K562 (cell line): ENCODE measurements around the gene RAB14. TPM values are rescaled to one million over a fixed set of nuclear protein-coding genes. Genes with fewer than 3 reads are reported as not detected.
A peak's percentile ranks its signal among the peaks of the same experiment; 100 is the strongest.

Experiments
- CC2D1A ChIP-seq: fragments of 450-650 bp; IDR thresholded peaks from 2 replicates; pipeline ENCODE4 v1.6.1; 2017; ENCODE audit warnings: mild to moderate bottlenecking
- ERF ChIP-seq: fragments of 450-650 bp; formaldehyde crosslinking; IDR thresholded peaks from 2 replicates; pipeline ENCODE4 v1.4.0; 2020; ENCODE audit warnings: mild to moderate bottlenecking, mixed read lengths
- FOXP1 ChIP-seq: sonication (generic); formaldehyde crosslinking; IDR thresholded peaks from 2 replicates; pipeline ENCODE4 v1.8.0; 2022; ENCODE audit warnings: mild to moderate bottlenecking, missing genetic modification reagents
- HDAC6 ChIP-seq: IDR thresholded peaks from 2 replicates; pipeline ENCODE4 v1.6.1; 2012; ENCODE audit warnings: low read depth, mild to moderate bottlenecking, control low read depth, inconsistent platforms, low read length, moderate library complexity
- JUN ChIP-seq, 2 experiments: sonication (generic) in 1 of 2; formaldehyde crosslinking in 1 of 2; IDR thresholded peaks; 2 replicates each; pipeline versions ENCODE4 v1.6.1 to v1.8.0; 2012 to 2022; ENCODE audit warnings: borderline replicate concordance in 2 of 2, mild to moderate bottlenecking in 2 of 2, improper control_type of control experiment in 1 of 2, low read depth in 1 of 2, low read length in 1 of 2, missing genetic modification reagents in 1 of 2
- KLF16 ChIP-seq: IDR thresholded peaks from 2 replicates; pipeline ENCODE4 v1.6.1; 2016; ENCODE audit warnings: antibody characterized with exemption
- NFIC ChIP-seq: fragments of 450-650 bp; IDR thresholded peaks from 2 replicates; pipeline ENCODE4 v1.6.1; 2017; ENCODE audit warnings: mild to moderate bottlenecking, inconsistent platforms
- NONO ChIP-seq, 2 experiments: fragments of 200-400 bp in 1 of 2; fragments of 450-650 bp in 1 of 2; formaldehyde crosslinking in 1 of 2; IDR thresholded peaks; 2 replicates each; pipeline ENCODE4 v1.6.1; 2017; ENCODE audit warnings: low read depth in 2 of 2, mild to moderate bottlenecking in 2 of 2, moderate library complexity in 2 of 2, low read length in 1 of 2
- PRPF4 ChIP-seq: fragments of 200-400 bp; formaldehyde crosslinking; IDR thresholded peaks from one replicate; pipeline ENCODE4 v1.6.1; 2017; ENCODE audit warnings: low read length, low read depth, mild to moderate bottlenecking; ENCODE audit not compliant: insufficient read depth, poor library complexity, severe bottlenecking
- PTBP1 ChIP-seq: fragments of 200-400 bp; formaldehyde crosslinking; IDR thresholded peaks from 2 replicates; pipeline ENCODE4 v1.6.1; 2017; ENCODE audit warnings: low read depth, low read length
- RAD21 ChIP-seq, 2 experiments: fragments of 250-450 bp in 1 of 2; fragments of 450-650 bp in 1 of 2; sonication (Bioruptor Pico) in 1 of 2; formaldehyde crosslinking in 1 of 2; IDR thresholded peaks in 1 of 2; conservative IDR thresholded peaks in 1 of 2; 2 replicates each; pipeline versions ENCODE4 v1.4.0 to v1.8.0; 2020 to 2022; ENCODE audit warnings: mild to moderate bottlenecking in 2 of 2, moderate library complexity in 1 of 2
- SIN3A ChIP-seq, 2 experiments: fragments of 150-350 bp in 1 of 2; IDR thresholded peaks; 2 replicates each; pipeline ENCODE4 v1.6.1; 2011 to 2016; ENCODE audit warnings: borderline replicate concordance in 2 of 2, low read depth in 2 of 2, low read length in 2 of 2, mild to moderate bottlenecking in 2 of 2, moderate library complexity in 2 of 2; ENCODE audit not compliant: control insufficient read depth in 1 of 2
- SRF ChIP-seq, 2 experiments: fragments of 250-450, 450-650 bp in 1 of 2; sonication (Bioruptor Pico) in 1 of 2; sonication (generic) in 1 of 2; formaldehyde crosslinking; IDR thresholded peaks; 2 replicates each; pipeline versions ENCODE4 v1.5.0 to v1.5.1; 2020 to 2022; ENCODE audit warnings: mild to moderate bottlenecking in 1 of 2, missing genetic modification reagents in 1 of 2
- SUPT5H ChIP-seq: fragments of 450-650 bp; IDR thresholded peaks from 2 replicates; pipeline ENCODE4 v1.6.1; 2016
- XRCC4 ChIP-seq: IDR thresholded peaks from one replicate; pipeline ENCODE4 v1.6.1; 2011; ENCODE audit not compliant: insufficient read depth, insufficient read length; ENCODE audit errors: extremely low read depth
- ZNF124 ChIP-seq: sonication (generic); formaldehyde crosslinking; IDR thresholded peaks from 2 replicates; pipeline ENCODE4 v1.8.1; 2022; ENCODE audit warnings: missing genetic modification reagents
- polyA plus RNA-seq, 8 experiments: library from polyadenylated mRNA; depleted of rRNA in 4 of 8; stranded (reverse) in 5 of 8; unstranded in 3 of 8; fragments of >200 nt; fragmentation: Nextera tagmentation in 2 of 8; fragmentation: Illumina TruSeq in 1 of 8; extraction: Ambion mirVana in 2 of 8; extraction: Trizol in 1 of 8; gene quantifications; 2 replicates each; pipeline versions ENCODE4 v1.2.1 to v1.2.3, GENCODE V29; 2011 to 2014; ENCODE audit warnings: inconsistent platforms in 1 of 8, missing spikeins in 1 of 8
- total RNA-seq, 7 experiments: library from RNA; depleted of rRNA in 6 of 7; stranded (reverse); fragments of >200 nt in 6 of 7; fragmentation: Illumina TruSeq in 2 of 7; extraction: Trizol in 2 of 7; gene quantifications; 2 replicates each; pipeline versions ENCODE4 v1.2.1 to v1.2.3, GENCODE V29; 2011 to 2021; ENCODE audit warnings: low replicate concordance in 1 of 7
- TF ChIP-seq, protein P1 (sequence below): sonication (generic); formaldehyde crosslinking; IDR thresholded peaks from 2 replicates; pipeline ENCODE4 v1.9.0; 2022; ENCODE audit warnings: mild to moderate bottlenecking, missing genetic modification reagents
- TF ChIP-seq, protein P2 (sequence below): fragments of 450-650 bp; formaldehyde crosslinking; IDR thresholded peaks from 2 replicates; pipeline ENCODE4 v1.4.0; 2022; ENCODE audit warnings: mild to moderate bottlenecking, moderate library complexity
- TF ChIP-seq, protein P3 (sequence below), 2 experiments: fragments of 200-800 bp in 1 of 2; sonication (Bioruptor generic) in 1 of 2; sonication (generic) in 1 of 2; formaldehyde crosslinking in 1 of 2; IDR thresholded peaks in 1 of 2; conservative IDR thresholded peaks in 1 of 2; 2 replicates each; pipeline versions ENCODE4 v1.5.0 to v1.6.1; 2016 to 2020; ENCODE audit warnings: missing compliant biosample characterization in 1 of 2, missing genetic modification characterization in 1 of 2, missing genetic modification reagents in 1 of 2
- TF ChIP-seq, protein P4 (sequence below), 3 experiments: IDR thresholded peaks in 2 of 3; conservative IDR thresholded peaks in 1 of 3; 2 replicates each; pipeline ENCODE4 v1.5.1; 2011 to 2012; ENCODE audit warnings: low read length in 3 of 3, mild to moderate bottlenecking in 3 of 3, control low read depth in 2 of 3, improper control_type of control experiment in 1 of 3, inconsistent platforms in 1 of 3, low read depth in 1 of 3, mixed read lengths in 1 of 3, moderate library complexity in 1 of 3; ENCODE audit not compliant: insufficient read depth in 2 of 3
- TF ChIP-seq, protein P5 (sequence below): fragments of 250-450 bp; sonication (Bioruptor Pico); IDR thresholded peaks from 2 replicates; pipeline ENCODE4 v1.9.0; 2021; ENCODE audit warnings: mild to moderate bottlenecking

The RAB14 gene
- total and polyA plus RNA-seq, 9 of the 15 experiments (the other 6 are each of a cell fraction or from before 2014, with no cell fraction given) = 10.3 to 41.8 (median 20.9) TPM

DNA sequence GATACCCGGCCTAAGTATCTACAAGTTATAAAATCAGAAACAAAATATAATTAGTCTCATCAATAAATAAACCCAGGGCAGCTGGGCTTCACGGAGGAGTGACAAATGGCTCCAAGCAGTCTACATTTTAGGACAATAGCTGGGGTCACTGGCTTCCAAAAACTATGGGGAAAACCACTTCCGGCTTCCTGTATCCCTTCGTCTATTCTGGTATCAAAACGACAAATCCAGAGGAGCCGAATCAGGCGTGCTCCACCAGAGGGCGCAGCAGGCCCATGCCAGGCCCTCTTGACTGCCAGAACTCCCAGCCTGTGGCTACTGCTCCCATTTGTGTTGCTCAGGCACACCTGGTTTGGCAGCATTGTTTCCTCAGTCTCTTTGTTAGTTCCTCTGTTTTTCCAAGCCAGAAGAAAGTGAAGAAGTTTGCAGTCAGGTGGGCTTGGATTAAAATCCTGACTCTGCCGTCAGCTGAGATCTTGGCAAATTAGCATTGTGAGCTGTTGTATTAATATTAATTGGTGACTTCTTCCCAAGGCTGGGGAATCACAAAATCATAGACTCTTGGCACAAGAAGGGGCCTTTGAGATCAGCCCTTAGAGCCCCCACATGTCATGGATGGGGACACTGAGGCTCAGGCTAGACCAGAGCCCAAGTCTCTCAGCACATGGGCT, 11.6 kb upstream of the RAB14 start (continued):
- TF ChIP-seq, protein P1, sequence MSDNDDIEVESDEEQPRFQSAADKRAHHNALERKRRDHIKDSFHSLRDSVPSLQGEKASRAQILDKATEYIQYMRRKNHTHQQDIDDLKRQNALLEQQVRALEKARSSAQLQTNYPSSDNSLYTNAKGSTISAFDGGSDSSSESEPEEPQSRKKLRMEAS = 0 out of 2 replicates have a peak, but pooled peaks have one; percentile 15
- peak; percentile 42; the same call in 1 of the 2 replicates for TF ChIP-seq JUN (IDR thresholded peaks at IDR 0.05; ENCODE audit: borderline replicate concordance, low read depth, low read length)
- no peak for TF ChIP-seq JUN (CRISPR knock-in tag; IDR thresholded peaks at IDR 0.05; ENCODE audit: borderline replicate concordance)
- TF ChIP-seq PTBP1 = no peak
- TF ChIP-seq, protein P2, sequence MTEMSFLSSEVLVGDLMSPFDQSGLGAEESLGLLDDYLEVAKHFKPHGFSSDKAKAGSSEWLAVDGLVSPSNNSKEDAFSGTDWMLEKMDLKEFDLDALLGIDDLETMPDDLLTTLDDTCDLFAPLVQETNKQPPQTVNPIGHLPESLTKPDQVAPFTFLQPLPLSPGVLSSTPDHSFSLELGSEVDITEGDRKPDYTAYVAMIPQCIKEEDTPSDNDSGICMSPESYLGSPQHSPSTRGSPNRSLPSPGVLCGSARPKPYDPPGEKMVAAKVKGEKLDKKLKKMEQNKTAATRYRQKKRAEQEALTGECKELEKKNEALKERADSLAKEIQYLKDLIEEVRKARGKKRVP (CRISPR knock-in tag) = 0 out of 2 replicates have a peak, but pooled peaks have one; percentile 34
- TF ChIP-seq SIN3A (IDR thresholded peaks at IDR 0.05; ENCODE audit: borderline replicate concordance in 2 of 2, control insufficient read depth in 1 of 2, low read depth in 2 of 2, low read length in 2 of 2) = no peak
- 0 out of 2 replicates have a peak, but pooled peaks have one; percentile 39 for TF ChIP-seq KLF16
- TF ChIP-seq FOXP1 = no peak
- TF ChIP-seq NONO (IDR thresholded peaks at IDR 0.05; ENCODE audit: low read depth in 2 of 2, low read length in 1 of 2) = no peak
- no peak for TF ChIP-seq SUPT5H
- no peak for TF ChIP-seq NFIC
- TF ChIP-seq, protein P3, sequence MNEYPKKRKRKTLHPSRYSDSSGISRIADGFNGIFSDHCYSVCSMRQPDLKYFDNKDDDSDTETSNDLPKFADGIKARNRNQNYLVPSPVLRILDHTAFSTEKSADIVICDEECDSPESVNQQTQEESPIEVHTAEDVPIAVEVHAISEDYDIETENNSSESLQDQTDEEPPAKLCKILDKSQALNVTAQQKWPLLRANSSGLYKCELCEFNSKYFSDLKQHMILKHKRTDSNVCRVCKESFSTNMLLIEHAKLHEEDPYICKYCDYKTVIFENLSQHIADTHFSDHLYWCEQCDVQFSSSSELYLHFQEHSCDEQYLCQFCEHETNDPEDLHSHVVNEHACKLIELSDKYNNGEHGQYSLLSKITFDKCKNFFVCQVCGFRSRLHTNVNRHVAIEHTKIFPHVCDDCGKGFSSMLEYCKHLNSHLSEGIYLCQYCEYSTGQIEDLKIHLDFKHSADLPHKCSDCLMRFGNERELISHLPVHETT (CRISPR knock-in tag; conservative IDR thresholded peaks at IDR 0.05 in 1 of 2, IDR thresholded peaks at IDR 0.05 in 1 of 2) = peak in 1 of 2 experiments; percentile 46; a peak in 1 of 4 replicates
- TF ChIP-seq XRCC4 = no peak
- no peak for TF ChIP-seq SRF (CRISPR knock-in tag; IDR thresholded peaks at IDR 0.05)
- no peak for TF ChIP-seq PRPF4
- peak; percentile 85 for TF ChIP-seq CC2D1A
- TF ChIP-seq RAD21 (CRISPR knock-in tag; conservative IDR thresholded peaks at IDR 0.05 in 1 of 2, IDR thresholded peaks at IDR 0.05 in 1 of 2) = peak; percentile 95 to 98
- TF ChIP-seq, protein P4, sequence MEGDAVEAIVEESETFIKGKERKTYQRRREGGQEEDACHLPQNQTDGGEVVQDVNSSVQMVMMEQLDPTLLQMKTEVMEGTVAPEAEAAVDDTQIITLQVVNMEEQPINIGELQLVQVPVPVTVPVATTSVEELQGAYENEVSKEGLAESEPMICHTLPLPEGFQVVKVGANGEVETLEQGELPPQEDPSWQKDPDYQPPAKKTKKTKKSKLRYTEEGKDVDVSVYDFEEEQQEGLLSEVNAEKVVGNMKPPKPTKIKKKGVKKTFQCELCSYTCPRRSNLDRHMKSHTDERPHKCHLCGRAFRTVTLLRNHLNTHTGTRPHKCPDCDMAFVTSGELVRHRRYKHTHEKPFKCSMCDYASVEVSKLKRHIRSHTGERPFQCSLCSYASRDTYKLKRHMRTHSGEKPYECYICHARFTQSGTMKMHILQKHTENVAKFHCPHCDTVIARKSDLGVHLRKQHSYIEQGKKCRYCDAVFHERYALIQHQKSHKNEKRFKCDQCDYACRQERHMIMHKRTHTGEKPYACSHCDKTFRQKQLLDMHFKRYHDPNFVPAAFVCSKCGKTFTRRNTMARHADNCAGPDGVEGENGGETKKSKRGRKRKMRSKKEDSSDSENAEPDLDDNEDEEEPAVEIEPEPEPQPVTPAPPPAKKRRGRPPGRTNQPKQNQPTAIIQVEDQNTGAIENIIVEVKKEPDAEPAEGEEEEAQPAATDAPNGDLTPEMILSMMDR (IDR thresholded peaks at IDR 0.05 in 2 of 3, conservative IDR thresholded peaks at IDR 0.05 in 1 of 3; ENCODE audit: insufficient read depth in 2 of 3, low read depth in 1 of 3, low read length in 3 of 3) = peak; percentile 94 to 97 (median 97)
- TF ChIP-seq ERF = no peak
- TF ChIP-seq HDAC6 = no peak
- no peak for TF ChIP-seq ZNF124
- TF ChIP-seq, protein P5, sequence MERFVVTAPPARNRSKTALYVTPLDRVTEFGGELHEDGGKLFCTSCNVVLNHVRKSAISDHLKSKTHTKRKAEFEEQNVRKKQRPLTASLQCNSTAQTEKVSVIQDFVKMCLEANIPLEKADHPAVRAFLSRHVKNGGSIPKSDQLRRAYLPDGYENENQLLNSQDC (CRISPR knock-in tag) = no peak
